HCT116 (cell line): Measurements from ENCODE around the gene COL5A1. TPM values are rescaled to one million over a fixed set of nuclear protein-coding genes. Genes with fewer than 3 reads are reported as not detected.

Experiments
- ATAC-seq: fragments of 200-7000 bp; cut with Tn5 transposase; 2 replicates; pipeline ENCODE4 v1.9.1; 2020; ENCODE audit warnings: mild to moderate bottlenecking, moderate library complexity
- BruUV-seq: library from RNA; stranded (reverse); fragments of 400-500 nt; replicated peaks from 2 replicates; lab custom pipeline; 2021; lab: Mats Ljungman, UMichigan
- CTCF ChIA-PET: fragments of 300-600 bp; sonication (Branson Sonifier 250); formaldehyde crosslinking; loops from one replicate; lab custom pipeline; 2021; ENCODE audit warnings: antibody characterized with exemption; lab: Charles Lee
- POLR2A ChIA-PET: fragments of 300-600, 350-600 bp; sonication (Branson Sonifier 250); formaldehyde crosslinking; loops from one replicate; lab custom pipeline; 2021; ENCODE audit warnings: antibody characterized with exemption; lab: Charles Lee
- RAD21 ChIA-PET, 2 experiments: fragments of 300-600 bp; sonication (Branson Sonifier 250); formaldehyde crosslinking; loops; one replicate each; lab custom pipeline; 2023; ENCODE audit warnings: low total read pairs in 2 of 2; ENCODE audit not compliant: uncharacterized antibody in 2 of 2, unreplicated experiment in 2 of 2, low non-redundant PET in 1 of 2; lab: Charles Lee
- DNase-seq: peaks from one replicate; pipeline ENCODE4 v3.0.0-alpha.2; 2010; ENCODE audit warnings: low read depth, low spot score
- H2AFZ ChIP-seq: fragments of 200-600 bp; shearing (Covaris generic), sonication (generic); 2 replicates; pipeline ENCODE4 v1.6.1; 2017; ENCODE audit warnings: low read depth, mixed run types, mixed read lengths, antibody characterized with exemption, low read length; ENCODE audit not compliant: poor library complexity, severe bottlenecking
- H3K27ac ChIP-seq: 2 replicates; pipeline ENCODE4 v1.5.1; 2012; ENCODE audit warnings: low read depth, low read length
- H3K27me3 ChIP-seq: fragments of 200-600 bp; sonication (generic); 2 replicates; pipeline ENCODE4 v1.6.1; 2016; ENCODE audit warnings: mixed run types, low read length, mixed read lengths; ENCODE audit not compliant: insufficient read depth
- H3K36me3 ChIP-seq, 2 experiments: fragments of 200-500 bp in 1 of 2; fragments of 200-600 bp in 1 of 2; sonication (Bioruptor generic) in 1 of 2; sonication (generic) in 1 of 2; 2 replicates each; pipeline versions ENCODE4 v1.5.1 to v1.6.1; 2014 to 2016; ENCODE audit warnings: low read length in 2 of 2, inconsistent platforms in 1 of 2, mixed read lengths in 1 of 2, mixed run types in 1 of 2; ENCODE audit not compliant: insufficient read depth in 2 of 2, control insufficient read depth in 1 of 2
- H3K4me1 ChIP-seq, 2 experiments: fragments of 200-600 bp in 1 of 2; sonication (generic) in 1 of 2; 2 replicates each; pipeline versions ENCODE4 v1.5.1 to v1.6.1; 2012 to 2017; ENCODE audit warnings: low read length in 2 of 2, inconsistent platforms in 1 of 2, mild to moderate bottlenecking in 1 of 2, mixed read lengths in 1 of 2, mixed run types in 1 of 2, moderate library complexity in 1 of 2; ENCODE audit not compliant: insufficient read depth in 2 of 2, control insufficient read depth in 1 of 2
- H3K4me2 ChIP-seq: fragments of 200-600 bp; sonication (generic); 2 replicates; pipeline ENCODE4 v1.6.1; 2017; ENCODE audit warnings: mixed run types, low read length, mixed read lengths
- H3K4me3 ChIP-seq, 2 experiments: fragments of 200-600 bp in 1 of 2; sonication (generic) in 1 of 2; replicated peaks in 1 of 2; 2 replicates each; pipeline ENCODE4 v1.5.1; 2011 to 2016; ENCODE audit warnings: low read length in 2 of 2, control low read depth in 1 of 2, low read depth in 1 of 2, mild to moderate bottlenecking in 1 of 2, mixed read lengths in 1 of 2, mixed run types in 1 of 2
- H3K79me2 ChIP-seq: fragments of 200-600 bp; sonication (generic); 2 replicates; pipeline ENCODE4 v1.6.1; 2017; ENCODE audit warnings: mild to moderate bottlenecking, mixed run types, low read length, moderate library complexity, mixed read lengths; ENCODE audit not compliant: insufficient read depth
- H3K9ac ChIP-seq: fragments of 200-600 bp; sonication (generic); 2 replicates; pipeline ENCODE4 v1.6.1; 2016; ENCODE audit warnings: low read length, mixed read lengths
- H3K9me2 ChIP-seq: fragments of 200-600 bp; sonication (generic), shearing (Covaris generic); 2 replicates; pipeline ENCODE4 v1.6.1; 2017; ENCODE audit warnings: mixed run types, mild to moderate bottlenecking, moderate library complexity; ENCODE audit not compliant: insufficient read depth
- H3K9me3 ChIP-seq, 2 experiments: fragments of 200-500 bp in 1 of 2; fragments of 200-600 bp in 1 of 2; sonication (Bioruptor generic) in 1 of 2; sonication (generic) in 1 of 2; 2 replicates each; pipeline ENCODE4 v1.6.1; 2014 to 2017; ENCODE audit warnings: low read length in 2 of 2, mixed read lengths in 2 of 2, inconsistent platforms in 1 of 2, low read depth in 1 of 2, mild to moderate bottlenecking in 1 of 2, mixed run types in 1 of 2, moderate library complexity in 1 of 2; ENCODE audit not compliant: control insufficient read depth in 1 of 2, insufficient read depth in 1 of 2
- H4K20me1 ChIP-seq: fragments of 200-600 bp; sonication (generic), shearing (Covaris generic); 2 replicates; pipeline ENCODE4 v1.6.1; 2017; ENCODE audit warnings: mixed run types, mild to moderate bottlenecking, moderate library complexity; ENCODE audit not compliant: insufficient read depth
- EZH2 ChIP-seq: fragments of 200-600 bp; sonication (generic); IDR thresholded peaks from 2 replicates; pipeline ENCODE4 v1.6.1; 2017; ENCODE audit warnings: antibody characterized with exemption, mixed run types
- EZH2phosphoT487 ChIP-seq: fragments of 200-600 bp; IDR thresholded peaks from 2 replicates; pipeline ENCODE4 v1.6.1; 2018; ENCODE audit warnings: antibody characterized with exemption, borderline replicate concordance
- FOSL1 ChIP-seq: IDR thresholded peaks from 2 replicates; pipeline ENCODE4 v1.6.1; 2012; ENCODE audit warnings: low read depth
- JUND ChIP-seq: IDR thresholded peaks from 2 replicates; pipeline ENCODE4 v1.6.1; 2012
- POLR2A ChIP-seq: IDR thresholded peaks from 2 replicates; pipeline ENCODE4 v1.7.0; 2011; ENCODE audit warnings: borderline replicate concordance; ENCODE audit not compliant: insufficient read depth, insufficient read length; ENCODE audit errors: extremely low read depth
- RAD21 ChIP-seq: IDR thresholded peaks from 2 replicates; pipeline ENCODE4 v1.6.1; 2012; ENCODE audit warnings: low read depth, mild to moderate bottlenecking
- SIN3A ChIP-seq: IDR thresholded peaks from 2 replicates; pipeline ENCODE4 v1.6.1; 2012; ENCODE audit warnings: low read depth
- SP1 ChIP-seq: IDR thresholded peaks from 2 replicates; pipeline ENCODE4 v1.6.1; 2012; ENCODE audit warnings: low read depth
- ZNF274 ChIP-seq: fragments of 200-500 bp; sonication (Bioruptor generic); IDR thresholded peaks from 2 replicates; pipeline ENCODE4 v1.6.1; 2014; ENCODE audit warnings: mild to moderate bottlenecking, low read depth, low read length, inconsistent platforms
- intact Hi-C: fragments of 100-400 bp; cut with micrococcal nuclease; formaldehyde crosslinking; loops from 2 replicates; pipeline ENCODE4 v1.10.0; 2022
- total RNA-seq: library from RNA; stranded (reverse); gene quantifications from one replicate; pipeline ENCODE4 v1.2.1, GENCODE V29; 2021; ENCODE audit not compliant: unreplicated experiment
- TF ChIP-seq, protein P1 (sequence below): IDR thresholded peaks from 2 replicates; pipeline ENCODE4 v1.6.1; 2012
- TF ChIP-seq, protein P2 (sequence below), 3 experiments: fragments of 200-600 bp in 1 of 3; sonication (generic) in 1 of 3; IDR thresholded peaks in 2 of 3; conservative IDR thresholded peaks in 1 of 3; 2 replicates each; pipeline ENCODE4 v1.5.1; 2012 to 2017; ENCODE audit warnings: low read depth in 2 of 3, low read length in 2 of 3, antibody characterized with exemption in 1 of 3, borderline replicate concordance in 1 of 3, control low read depth in 1 of 3, mild to moderate bottlenecking in 1 of 3, mixed read lengths in 1 of 3, mixed run types in 1 of 3, moderate library complexity in 1 of 3; ENCODE audit not compliant: insufficient read depth in 1 of 3

Gene COL5A1
- total RNA-seq, 1 experiment from 2014 or later: 0.30 TPM

DNA sequence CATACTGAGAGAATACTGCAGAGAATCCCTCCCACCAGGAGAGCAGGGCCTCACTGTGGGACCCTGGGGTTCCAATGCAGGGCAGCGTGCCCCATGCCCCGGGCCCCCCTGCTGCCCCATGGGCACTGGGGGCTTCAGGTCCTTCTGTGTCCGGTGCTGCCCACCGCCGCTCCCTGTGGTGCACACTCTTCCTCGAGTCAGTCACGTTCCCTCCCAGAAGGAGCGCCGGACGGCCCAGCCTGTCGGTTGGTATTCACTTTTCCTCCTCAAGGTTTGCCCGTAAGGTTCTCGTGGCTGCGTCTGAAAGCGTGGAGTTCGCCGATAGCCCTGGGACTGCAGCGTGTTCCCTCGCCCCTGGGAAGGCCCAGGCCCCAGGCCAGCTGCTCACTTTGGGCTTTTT is 190.9 kb downstream of the COL5A1 start:
- TF ChIP-seq EZH2phosphoT487 (no peak), ZNF274 (no peak), RAD21 (no peak), SP1 (no peak), EZH2 (no peak)
- intact Hi-C loops: no loop called here
- no peaks in the 10 kb centered on the region for H3K79me2 ChIP-seq
- CTCF ChIA-PET: no interaction called here
- H3K4me3 ChIP-seq: no peak overlapping the region
- BruUV-seq: no TSS peak
- H3K9me2 ChIP-seq: no peaks in the 10 kb centered on the region
- RAD21 ChIA-PET: no interaction called here
- H2AFZ ChIP-seq: no peak overlapping the region
- H4K20me1 ChIP-seq: no peaks in the 10 kb centered on the region
- peaks cover 0 to 3% of the 10 kb centered on the region in 2 experiments; a peak in 2 of 4 replicates for H3K4me1 ChIP-seq
- DNase-seq (no peak), ATAC-seq (no peak)
- H3K36me3 ChIP-seq: no peaks in the 10 kb centered on the region
- no peak overlapping the region for H3K4me2 ChIP-seq
- no peaks in the 10 kb centered on the region for H3K9me3 ChIP-seq
- POLR2A ChIA-PET: no interaction called here
- H3K27ac ChIP-seq: no peak overlapping the region
- H3K27me3 ChIP-seq: no peaks in the 10 kb centered on the region
- H3K9ac ChIP-seq: no peak overlapping the region

DNA sequence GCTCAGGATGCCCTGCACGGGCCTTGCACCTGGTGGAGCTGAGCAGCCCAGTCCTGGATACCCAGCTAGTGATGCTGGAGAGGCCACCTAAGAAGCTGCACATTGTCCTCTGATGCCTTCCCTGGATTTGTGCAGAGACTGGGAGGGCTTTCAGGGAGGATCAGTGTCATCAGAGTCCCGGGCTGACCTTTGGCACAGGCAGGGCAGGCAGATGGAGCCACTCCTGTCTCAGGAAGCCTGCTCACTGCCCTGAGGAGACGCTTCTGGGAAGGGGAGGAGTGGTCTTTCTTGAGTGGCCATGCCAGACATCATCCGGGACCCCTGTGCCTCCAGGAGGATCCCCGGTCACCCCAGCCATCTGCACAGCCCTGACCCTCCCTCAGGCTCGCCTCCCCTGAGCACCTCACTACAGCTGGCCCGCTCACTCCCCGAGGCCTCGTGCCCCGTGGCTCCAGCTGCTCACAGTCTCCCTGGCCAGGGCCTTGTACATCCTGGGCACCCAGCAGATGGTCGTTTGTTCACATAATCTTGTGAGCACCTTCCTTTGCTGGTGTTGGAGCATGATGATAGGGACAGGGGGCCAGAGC is 191.8 kb downstream of the COL5A1 start:
- intact Hi-C loops: no loop called here
- BruUV-seq: no TSS peak
- no peak overlapping the region for H2AFZ ChIP-seq
- ChIA-PET POLR2A (no interaction called here), RAD21 (no interaction called here), CTCF (no interaction called here)
- no peaks in the 10 kb centered on the region for H3K27me3 ChIP-seq
- no peak overlapping the region for H3K4me2 ChIP-seq
- H3K27ac ChIP-seq: no peak overlapping the region
- H3K79me2 ChIP-seq: no peaks in the 10 kb centered on the region
- no peaks in the 10 kb centered on the region for H3K9me3 ChIP-seq
- H3K9ac ChIP-seq: no peak overlapping the region
- H3K4me1 ChIP-seq: peaks cover 0 to 7% of the 10 kb centered on the region in 2 experiments; a peak in 2 of 4 replicates
- DNase-seq: no peak
- TF ChIP-seq POLR2A: no peak
- no peak for TF ChIP-seq RAD21
- TF ChIP-seq, protein P1, sequence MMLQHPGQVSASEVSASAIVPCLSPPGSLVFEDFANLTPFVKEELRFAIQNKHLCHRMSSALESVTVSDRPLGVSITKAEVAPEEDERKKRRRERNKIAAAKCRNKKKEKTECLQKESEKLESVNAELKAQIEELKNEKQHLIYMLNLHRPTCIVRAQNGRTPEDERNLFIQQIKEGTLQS: no peak
- TF ChIP-seq, protein P2, sequence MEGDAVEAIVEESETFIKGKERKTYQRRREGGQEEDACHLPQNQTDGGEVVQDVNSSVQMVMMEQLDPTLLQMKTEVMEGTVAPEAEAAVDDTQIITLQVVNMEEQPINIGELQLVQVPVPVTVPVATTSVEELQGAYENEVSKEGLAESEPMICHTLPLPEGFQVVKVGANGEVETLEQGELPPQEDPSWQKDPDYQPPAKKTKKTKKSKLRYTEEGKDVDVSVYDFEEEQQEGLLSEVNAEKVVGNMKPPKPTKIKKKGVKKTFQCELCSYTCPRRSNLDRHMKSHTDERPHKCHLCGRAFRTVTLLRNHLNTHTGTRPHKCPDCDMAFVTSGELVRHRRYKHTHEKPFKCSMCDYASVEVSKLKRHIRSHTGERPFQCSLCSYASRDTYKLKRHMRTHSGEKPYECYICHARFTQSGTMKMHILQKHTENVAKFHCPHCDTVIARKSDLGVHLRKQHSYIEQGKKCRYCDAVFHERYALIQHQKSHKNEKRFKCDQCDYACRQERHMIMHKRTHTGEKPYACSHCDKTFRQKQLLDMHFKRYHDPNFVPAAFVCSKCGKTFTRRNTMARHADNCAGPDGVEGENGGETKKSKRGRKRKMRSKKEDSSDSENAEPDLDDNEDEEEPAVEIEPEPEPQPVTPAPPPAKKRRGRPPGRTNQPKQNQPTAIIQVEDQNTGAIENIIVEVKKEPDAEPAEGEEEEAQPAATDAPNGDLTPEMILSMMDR (IDR thresholded peaks at IDR 0.05 in 2 of 3, conservative IDR thresholded peaks at IDR 0.05 in 1 of 3; ENCODE audit: borderline replicate concordance in 1 of 3, insufficient read depth in 1 of 3, low read depth in 2 of 3, low read length in 2 of 3): no peak
- no peak for TF ChIP-seq SIN3A
- TF ChIP-seq EZH2phosphoT487: no peak
- TF ChIP-seq JUND: no peak
- no peak for TF ChIP-seq EZH2
- no peak for TF ChIP-seq FOSL1
- ATAC-seq: no peak
- no peaks in the 10 kb centered on the region for H4K20me1 ChIP-seq
- H3K9me2 ChIP-seq: no peaks in the 10 kb centered on the region
- H3K36me3 ChIP-seq: no peaks in the 10 kb centered on the region
- no peak overlapping the region for H3K4me3 ChIP-seq
